T1000 (cell line): Measurements from ENCODE around the gene PIP5K1B.
"Not testable (repeated sequence)": the region's sequence is repeated elsewhere in the genome, so short reads cannot be mapped to it uniquely, and the experiment has no call there.

ENCODE experiments used
- DNase-seq: peaks from one replicate; lab custom pipeline; 2025; ENCODE audit warnings: mixed read lengths; lab: John Stamatoyannopoulos, UW

The PIP5K1B gene

DNA sequence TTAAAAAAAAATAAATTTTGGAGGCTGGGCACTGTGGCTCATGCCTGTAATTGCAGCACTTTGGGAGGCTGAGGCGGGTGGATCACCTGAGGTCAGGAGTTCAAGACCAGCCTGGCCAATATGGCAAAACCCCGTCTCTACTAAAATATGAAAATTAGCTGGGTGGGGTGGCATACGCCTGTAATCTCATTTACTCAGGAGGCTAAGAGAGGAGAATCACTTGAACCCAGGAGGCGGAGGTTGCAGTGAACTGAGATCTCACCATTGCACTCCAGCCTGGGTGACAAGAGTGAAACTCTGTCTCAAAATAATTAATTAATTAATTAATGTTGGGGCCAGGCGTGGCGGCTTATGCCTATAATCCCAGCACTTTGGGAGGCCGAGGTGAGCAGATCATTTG, 281.9 kb downstream of the PIP5K1B start:
- DNase-seq: not testable (repeated sequence)

DNA sequence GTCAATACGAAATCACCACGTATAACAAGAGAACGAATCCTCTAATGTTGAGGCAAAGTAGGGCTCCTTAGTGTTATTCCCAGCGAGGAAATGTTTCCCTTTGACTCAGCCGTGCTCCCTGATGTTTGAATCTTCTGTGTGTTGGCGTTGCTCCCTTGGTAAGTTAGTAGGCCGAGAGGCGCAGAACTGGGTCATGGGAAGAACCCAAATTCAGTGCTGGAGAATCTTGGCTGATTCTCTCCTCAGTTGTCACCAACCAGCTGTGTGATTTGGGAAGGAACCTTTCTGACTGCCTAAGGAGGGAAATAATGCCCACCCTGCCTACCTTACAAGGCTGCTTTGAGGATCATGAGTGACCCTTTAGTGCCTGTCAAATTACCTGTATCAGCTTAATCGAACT, 286.4 kb downstream of the PIP5K1B start:
- no peak for DNase-seq

DNA sequence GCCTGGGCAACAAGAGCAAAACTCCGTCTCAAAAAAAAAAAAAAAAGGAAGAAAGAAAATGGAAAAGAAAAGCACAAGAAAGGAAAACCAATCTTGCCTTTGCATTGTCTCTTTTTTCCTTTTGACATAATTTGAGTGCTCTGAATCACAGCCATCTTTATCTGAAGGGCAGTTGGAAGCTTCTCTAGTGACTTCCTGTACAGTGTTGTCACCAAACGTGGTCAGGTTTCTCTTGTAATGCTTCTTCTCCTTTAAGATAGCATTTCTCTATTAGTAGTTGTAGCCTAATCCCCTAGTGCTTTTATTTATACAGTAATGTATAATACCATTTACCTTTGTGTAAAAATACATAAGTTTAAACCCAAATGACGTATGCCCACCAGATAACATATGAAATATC, 290.7 kb downstream of the PIP5K1B start:
- DNase-seq: no peak

DNA sequence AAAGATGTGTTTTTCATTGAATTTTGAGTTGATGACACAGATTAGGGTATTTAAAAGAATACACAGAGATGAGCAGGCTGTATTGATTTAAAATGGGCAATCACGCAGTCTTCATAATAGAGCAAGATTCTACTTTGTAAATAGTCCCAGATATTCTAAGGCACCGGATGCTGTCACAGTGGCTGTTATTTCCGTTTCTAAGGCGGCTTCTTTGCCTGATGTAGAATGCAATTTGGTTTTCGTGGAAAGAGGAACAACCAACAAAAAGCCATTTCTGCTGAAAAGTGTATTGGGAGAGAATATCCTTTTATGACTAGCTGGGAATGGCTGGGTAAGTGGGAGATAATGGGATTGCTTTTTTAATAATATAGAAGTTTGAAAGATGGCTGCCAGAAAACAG, 291.4 kb downstream of the PIP5K1B start:
- no peak for DNase-seq

DNA sequence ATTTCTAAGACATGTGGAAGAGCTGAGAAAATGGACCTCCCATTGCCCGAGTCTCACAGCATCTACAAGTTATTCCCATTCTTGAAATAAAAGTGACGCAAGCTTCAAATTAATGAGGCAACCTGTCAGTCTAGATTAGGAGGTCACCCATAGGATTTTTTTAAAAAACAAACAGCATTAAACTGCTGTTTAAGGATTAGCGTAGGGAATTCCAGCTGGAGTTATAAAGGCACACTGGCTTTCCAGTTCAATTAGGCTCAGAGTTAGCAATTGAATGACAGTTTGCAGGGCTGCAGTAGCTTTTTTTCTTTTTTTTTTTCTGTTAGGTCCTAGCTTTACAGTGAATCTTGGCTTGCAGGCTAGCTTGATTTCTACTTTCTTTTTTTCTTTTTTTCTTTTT, 292.6 kb downstream of the PIP5K1B start:
- no peak for DNase-seq

DNA sequence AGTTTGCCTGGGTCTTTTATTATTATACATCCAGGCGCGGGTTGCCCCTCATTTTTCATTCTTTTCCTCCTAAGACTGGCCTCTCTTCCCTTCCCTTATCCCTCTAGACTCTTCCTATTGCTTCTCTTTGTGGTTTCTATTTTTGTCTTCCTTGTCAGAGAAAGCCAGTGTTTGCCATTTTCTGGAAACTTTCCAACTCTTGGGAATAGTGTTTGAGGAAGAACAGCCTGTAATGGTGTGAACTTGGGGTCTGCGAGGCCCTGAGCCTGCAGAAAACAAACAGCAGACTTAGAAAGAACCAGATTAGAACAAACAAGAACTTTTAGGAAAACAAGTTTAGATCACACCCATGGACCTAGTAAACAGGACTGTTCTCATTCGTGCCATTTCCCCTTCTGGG, 293.3 kb downstream of the PIP5K1B start:
- DNase-seq: no peak

DNA sequence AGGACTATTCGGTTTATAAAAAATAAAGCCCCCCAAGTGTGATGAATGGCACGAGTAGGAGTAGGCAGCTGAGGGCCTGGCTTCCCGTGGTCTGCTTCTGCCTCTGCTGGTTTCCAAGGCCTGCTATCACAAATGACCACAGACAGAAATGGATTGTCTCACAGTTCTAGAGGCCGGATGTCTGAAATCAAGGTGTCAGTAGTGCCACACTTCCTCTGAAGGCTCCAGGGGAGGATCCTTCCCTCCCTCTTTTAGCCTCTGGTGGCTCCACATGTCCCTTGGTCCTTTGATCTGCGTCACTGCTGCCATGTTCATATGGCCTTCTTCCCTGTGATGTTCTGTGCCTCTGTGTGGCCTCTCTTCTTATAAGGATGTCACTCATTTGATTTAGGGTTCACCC, 293.8 kb downstream of the PIP5K1B start:
- no peak for DNase-seq

DNA sequence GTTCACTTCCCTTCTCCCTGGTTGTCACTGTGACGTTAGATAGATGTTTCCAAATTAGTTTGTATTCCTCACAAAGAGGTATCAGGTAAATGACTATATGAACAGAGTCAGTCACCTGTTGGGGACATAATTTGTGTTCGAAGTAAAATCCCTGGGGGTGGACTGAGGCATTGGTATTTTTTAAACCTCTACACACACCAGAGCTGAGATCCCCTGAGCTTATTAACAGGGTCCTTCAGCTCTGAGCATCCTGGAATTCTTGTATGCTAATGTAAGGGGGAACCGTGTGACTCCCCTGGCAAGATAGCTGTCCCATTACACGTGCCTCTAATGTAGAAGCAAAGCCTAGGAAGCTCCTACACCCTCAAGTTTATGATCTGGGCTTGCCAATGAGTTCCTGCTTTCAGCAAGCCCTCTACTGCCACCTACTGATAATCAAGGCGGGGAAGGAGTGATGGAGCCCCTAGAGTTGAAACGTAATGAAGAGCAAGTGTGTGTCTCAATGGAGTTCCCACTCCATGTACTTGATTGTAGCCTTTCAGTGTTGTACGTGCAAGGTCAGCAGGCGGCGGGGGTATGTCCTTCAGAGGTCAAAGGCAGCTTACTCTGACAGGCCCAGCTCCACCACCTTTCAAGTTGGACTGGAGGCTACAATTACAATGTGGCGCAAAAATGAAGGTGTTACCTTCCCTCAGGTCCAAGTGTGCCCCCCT, 294.5 kb downstream of the PIP5K1B start:
- DNase-seq: no peak

DNA sequence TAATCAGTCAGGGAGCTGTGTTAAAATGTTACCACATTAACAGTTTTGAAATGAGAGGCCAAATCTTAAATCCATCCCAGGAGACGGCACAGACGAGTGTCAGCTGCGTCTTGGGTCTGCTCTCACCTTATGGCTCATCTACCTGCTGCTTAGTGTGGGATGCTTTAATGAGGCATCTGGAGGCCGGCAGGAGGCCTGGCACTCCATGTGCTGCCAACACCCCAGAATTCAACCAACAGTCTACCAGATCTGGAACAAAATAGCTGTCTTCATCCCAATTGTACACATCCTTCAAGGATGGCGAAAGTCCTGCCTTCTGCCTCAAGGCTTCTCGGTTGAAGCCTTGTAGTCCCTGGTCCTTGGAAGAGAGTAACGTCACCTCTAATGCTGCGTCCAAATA, 296.9 kb downstream of the PIP5K1B start:
- DNase-seq: no peak

DNA sequence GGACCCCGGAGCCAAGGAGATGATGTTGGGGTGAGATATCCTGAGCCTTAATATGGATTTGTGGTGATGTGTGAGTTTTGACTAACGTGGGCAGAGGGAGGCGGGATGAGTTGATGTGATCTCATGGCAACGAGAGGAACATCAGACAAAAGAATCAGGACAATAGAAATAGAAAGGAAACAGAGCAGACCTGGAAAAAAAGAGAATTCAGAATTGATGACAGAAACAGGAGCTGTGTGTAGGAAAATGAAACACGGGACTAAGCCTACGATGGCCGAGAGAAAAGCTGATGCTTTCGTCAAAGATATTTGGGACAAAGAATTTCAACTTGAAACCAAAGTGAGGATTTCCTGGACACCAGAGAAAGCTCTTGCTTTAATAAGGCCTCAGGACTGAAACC, 298.0 kb downstream of the PIP5K1B start:
- DNase-seq: no peak

DNA sequence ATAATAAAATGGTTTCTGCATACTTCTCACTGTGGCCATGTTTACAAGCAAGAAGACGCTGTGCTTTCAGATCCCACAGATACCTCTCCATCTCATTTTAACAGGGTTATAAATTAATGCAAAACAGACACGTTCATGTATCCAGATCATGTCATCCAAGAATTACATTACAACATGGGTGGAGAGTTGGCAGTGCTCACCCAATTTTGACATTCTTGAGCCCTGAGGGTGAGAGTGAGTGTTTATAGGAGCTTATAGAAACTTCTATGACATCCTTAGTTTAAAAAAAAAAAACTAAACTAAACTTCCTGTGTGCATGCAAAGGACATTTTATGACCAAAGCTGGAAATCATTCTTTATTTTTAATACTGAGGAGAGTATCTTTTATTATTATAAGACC, 299.8 kb downstream of the PIP5K1B start:
- DNase-seq: no peak

DNA sequence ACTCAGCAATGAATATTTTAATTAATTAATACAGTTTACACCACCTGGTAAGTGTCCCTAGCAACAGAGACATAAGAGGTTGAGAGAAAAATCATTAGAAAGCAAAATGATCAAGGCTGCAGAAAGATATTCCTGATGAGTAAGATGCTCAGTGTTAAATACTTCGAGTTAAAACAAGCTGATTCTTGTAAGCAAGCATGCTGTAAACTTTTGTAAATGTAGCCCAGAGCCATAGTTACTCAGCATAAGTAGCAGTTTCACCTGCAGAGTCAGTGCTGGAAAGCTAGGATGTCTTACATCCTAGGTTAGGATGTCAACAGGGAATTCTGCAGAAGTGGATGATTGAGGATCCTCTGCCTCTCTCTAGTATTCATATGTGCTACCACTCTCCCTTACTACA, 304.7 kb downstream of the PIP5K1B start:
- no peak for DNase-seq

DNA sequence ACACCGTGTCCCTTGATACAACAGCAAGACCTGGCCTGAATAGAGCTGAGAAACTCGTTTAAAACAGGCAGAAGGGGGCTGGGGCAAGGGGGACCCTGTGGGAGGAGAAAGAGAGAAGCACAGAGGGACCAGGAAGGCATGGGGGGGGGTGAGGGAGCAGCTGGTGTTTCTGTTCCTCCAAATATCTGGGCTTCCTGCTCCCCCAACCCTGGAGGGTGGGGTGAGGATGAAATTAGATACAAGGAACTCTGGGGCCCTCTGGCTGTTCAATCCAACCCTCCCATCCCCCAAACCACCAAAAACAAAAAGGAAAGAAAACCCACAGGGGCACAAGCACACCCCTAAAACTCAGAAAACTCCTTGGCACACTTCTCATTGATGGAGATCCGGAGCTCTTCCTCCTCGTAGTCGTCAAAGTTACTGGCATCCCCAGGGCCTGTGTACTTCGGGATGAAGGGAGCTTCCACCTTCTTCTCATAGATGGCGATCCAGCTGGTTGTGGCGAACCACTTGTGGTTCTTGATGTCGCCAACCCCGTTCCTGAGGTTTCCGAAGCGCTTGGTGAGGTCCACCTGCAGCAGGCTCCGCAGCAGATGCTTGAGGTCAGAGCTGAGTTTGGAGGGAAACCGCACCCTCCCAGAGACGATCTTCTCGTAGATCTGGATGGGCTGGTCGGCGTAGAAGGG, 307.8 kb downstream of the PIP5K1B start:
- DNase-seq: no peak

DNA sequence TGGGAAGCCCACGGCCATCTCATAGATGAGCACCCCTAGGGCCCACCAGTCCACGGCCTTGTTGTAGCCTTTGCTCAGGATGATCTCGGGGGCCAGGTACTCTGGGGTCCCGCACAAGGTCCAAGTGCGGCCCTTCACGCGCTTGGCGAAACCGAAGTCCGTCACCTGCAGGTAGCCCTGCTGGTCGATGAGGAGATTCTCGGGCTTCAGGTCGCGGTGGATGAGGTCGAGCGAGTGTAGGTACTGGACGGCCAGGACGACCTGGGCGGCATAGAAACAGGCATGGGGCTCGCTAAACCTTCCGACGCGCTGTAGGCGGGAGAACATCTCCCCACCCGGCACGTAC, 308.3 kb downstream of the PIP5K1B start:
- DNase-seq: no peak

DNA sequence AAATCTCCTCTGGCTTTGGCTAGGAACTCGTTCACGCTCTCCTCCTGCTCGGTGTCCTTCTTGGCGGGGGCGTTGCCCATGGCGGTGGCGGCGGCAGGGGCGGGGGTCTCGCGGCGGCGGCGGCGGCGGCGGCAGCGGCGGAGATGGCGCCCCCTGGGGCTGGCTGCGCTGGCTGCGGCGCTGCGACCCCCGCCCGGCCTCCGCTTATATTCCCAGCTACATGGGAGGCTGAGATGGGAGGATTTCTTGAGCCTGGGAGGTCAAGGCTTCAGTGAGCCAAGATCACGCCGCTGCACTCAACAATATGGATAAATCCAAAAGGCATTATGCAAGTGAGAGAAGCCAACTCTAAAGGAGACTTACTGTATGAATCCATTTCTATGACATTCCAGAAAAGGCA, 309.0 kb downstream of the PIP5K1B start, which contains the start of gene PRKACG:
Gene PRKACG (minus strand): TSS at position 101 of the 400 bp plus-strand sequence. CDS start 21 bp downstream, at position 80.
- DNase-seq: no peak

DNA sequence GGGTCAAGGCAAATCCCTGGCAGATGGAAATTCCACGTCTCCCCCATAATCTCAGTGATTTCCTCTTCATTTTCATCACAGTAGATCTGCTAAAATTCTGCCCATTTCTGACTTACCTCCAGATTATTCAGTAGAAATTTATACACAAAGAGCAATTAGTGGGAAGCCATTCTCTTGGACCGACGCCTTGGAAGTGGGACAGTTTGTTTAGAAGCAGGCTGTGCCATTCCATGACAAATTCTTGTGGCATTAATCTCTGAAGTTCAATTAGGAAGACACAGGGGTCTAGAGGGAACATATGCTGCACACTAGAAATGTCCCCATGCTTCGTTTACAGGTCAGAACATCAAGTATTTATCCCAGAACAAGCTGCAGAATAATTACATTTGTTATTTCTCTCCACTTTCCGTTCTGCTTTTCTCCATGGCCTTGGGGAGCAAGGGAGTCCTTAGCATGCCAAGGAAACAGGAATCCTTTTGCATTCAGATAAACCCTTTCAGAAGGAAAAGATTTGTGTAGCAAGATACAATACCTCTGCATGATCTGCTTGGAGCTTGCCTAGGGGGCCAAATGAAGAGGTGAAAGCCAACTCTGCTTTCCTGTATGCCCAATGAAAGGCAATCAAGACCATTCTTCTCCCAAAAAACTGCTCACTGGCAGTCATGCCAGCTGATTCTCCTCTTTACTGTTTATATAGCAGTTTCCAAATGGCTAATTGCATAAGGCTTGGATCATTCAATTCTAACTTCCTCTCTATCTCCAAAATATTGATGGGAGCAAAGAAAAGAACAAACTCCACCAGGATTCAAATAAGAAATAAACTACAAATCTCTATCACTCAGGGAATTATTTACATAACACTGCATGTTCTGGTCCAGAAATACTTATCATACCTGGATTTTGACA, 311.4 kb downstream of the PIP5K1B start:
- DNase-seq: no peak

DNA sequence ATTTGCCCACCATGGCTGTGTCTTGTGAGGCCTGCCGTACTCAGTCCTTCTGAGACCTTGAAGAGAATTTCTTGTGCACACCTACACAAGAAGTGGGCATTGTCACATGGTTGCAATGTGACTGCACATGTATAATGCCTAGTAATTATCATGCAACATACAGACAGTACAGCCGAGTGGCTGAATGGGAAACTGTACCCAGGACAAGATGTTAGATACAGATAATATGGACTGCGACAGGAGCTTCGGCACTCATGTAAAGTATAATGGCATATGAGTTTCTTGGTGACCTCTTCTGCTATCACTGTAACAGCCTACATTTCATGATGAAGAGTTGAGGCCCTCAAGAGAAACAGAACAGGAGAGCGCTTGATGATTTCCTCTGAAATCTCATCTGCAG, 313.7 kb downstream of the PIP5K1B start:
- no peak for DNase-seq

DNA sequence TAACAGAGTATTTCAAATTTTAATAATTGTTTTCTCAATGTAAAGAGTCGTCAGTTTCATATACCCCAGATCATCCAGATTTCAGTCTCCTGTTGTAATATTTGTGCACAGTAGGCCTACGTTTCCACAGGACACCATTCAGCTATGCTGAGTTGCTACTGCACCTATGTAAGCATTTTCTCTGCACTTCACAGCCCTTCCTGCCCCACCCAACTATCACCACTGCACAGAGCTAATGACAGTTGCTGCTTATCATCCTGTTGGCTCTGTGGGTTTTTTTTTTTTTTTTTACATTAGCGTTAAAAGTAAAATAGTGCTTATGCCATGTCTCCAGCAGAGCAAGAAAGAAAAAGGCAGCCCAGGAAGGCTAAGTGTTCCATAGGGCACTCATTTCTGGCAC, 314.8 kb downstream of the PIP5K1B start:
- no peak for DNase-seq

DNA sequence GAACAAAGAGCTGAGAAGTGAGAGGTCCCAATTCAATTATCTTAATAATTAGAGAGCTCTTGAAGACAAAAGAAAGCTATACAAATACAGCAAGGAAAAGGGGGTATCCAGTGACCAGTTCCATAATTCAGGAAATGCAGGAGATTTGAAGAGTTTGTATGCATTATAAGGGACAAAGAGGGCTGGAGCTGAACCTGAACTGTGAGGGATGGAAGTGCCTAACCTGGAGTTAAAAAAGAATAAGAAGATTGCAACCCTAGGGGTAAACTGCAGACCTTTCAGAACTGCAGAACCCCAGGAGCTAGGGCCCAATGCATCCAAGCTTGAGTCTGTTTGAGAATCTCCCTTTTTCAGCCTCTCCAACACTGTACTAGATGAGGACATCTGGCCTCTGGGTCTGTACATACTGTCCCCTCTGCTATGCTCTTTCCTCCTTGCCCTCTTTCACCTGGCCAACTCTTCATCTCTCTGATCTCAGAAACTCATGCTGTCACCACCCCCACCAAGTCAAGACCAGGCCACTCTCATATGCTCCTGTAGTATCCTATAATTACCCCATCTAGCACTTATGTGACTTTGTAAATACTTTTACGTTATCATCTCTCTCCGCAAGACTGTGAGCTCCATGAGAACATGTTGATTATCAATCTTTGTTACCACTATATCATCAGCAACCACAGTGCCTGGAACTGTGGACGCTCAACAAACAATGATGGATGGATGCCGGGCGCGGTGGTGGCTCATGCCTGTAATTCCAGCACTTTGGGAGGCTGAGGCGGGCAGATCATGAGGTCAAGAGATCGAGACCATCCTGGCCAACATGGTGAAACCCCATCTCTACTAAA, 315.5 kb downstream of the PIP5K1B start:
- no peak for DNase-seq

DNA sequence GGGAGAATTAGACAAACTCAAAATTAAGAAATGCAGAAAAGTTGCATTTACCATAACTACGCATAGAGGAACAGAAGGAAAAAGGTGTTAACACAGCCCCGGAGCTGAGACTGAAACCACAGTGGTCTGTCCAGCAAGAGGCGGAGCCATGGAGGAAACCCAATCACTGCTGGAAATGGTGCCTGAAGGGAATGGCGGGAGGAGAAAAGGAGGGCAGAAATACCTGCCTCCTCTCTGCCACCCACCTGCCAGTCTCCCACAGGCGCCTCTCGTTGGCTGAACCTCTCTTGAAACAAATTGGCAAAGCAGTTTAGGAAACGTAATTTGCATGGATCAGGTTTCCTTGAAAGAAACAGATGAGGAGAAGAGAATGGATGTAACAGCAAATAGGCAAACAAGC, 318.6 kb downstream of the PIP5K1B start:
- no peak for DNase-seq

DNA sequence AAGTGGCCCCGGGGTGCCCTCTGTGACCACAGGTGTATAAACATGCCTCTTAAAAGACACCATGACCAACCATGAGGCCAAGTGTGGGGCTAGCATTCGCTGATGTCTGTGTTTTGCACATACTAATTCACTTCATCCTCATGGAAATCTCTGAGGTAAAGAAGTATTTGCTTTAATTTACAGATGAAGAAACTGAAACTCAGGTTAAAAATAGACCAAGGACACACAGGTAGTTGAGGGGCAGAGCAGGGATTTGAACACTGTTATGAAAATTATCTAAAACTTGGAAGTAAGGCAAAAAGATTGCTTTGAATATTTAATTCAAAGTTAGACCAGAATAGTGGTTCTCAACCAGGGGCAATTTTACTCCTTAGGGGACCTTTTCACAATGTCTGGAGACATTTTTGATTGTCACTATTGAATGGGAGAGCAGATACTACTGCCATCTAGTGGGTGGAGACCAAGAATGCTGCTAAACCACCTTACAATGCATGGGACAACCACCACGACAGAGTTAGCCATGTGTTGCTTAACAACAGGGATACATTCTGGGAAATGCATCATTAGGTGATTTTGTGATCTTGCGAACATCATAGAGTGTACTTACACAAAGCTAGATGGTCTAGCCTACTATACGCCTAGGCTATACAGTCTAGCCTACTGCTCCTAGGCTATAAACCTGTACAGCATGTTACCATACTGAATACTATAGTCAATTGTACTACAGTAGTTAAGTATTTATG, 322.5 kb downstream of the PIP5K1B start:
- DNase-seq: peak; percentile 9
